GM19395 (cell line): ENCODE results near the gene CLEC9A.
A peak's percentile ranks its signal among the peaks of the same experiment; 100 is the strongest.
"Not testable (repeated sequence)": the region's sequence is repeated elsewhere in the genome, so short reads cannot be mapped to it uniquely, and the experiment has no call there.

Experiments used
- ATAC-seq: cut with Tn5 transposase; IDR thresholded peaks from one replicate; pipeline ENCODE4 v1.9.1; 2021; ENCODE audit warnings: mild to moderate bottlenecking, moderate library complexity; ENCODE audit not compliant: unreplicated experiment

The CLEC9A gene

GRCh38 chr12:10030446-10030845 is at the start of gene CLEC9A:
Gene CLEC9A, plus strand, starts transcription at chr12:10030682. Its CDS starts 22,006 bp downstream, at chr12:10052688.
- no peak for ATAC-seq

GRCh38 chr12:9991876-9992275 is 38.6 kb upstream of the CLEC9A start:
- ATAC-seq = no peak

GRCh38 chr12:9992296-9992695 is 38.2 kb upstream of the CLEC9A start:
- ATAC-seq = no peak

- no peak for ATAC-seq
These were observed 31.5 kb upstream of the CLEC9A start, which contains the start of gene CLEC1B for GRCh38 chr12:9999016-9999415. Gene CLEC1B, minus strand, starts transcription at chr12:9999121. Its CDS starts 21 bp downstream, at chr12:9999100.

DNA sequence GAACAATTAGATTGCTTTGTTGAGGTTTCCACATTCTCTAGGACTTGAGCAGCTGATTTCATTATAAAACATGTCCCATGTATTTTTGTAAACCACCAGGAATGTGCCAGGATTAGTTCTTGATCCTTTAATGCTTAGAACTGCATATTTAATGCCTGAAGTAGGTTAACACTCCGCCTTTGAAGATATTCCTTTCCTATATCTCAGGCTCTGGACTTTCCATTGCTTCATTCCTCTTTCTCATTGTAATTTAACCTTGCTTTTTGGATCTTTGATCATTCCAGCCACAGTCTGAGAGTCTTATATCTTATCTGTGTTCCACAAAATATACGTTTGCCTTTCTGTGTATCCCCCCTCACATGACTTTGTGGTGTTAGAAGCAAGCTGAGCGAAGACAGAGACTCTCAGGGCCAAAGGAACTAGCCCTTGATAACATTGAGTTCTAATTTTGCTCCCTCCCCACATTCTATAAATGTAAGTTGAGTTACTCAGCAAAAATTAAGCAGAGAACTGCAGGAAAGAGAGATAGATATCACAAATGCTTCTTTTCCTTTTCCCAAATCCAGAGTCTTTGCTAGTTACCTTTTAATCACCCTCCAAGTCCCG is 29.2 kb upstream of the CLEC9A start:
- no peak for ATAC-seq

- ATAC-seq = no peak
These were observed 17.7 kb upstream of the CLEC9A start for GRCh38 chr12:10012630-10013330.

- ATAC-seq = no peak
These were observed 15.0 kb upstream of the CLEC9A start for GRCh38 chr12:10015450-10015849.

DNA sequence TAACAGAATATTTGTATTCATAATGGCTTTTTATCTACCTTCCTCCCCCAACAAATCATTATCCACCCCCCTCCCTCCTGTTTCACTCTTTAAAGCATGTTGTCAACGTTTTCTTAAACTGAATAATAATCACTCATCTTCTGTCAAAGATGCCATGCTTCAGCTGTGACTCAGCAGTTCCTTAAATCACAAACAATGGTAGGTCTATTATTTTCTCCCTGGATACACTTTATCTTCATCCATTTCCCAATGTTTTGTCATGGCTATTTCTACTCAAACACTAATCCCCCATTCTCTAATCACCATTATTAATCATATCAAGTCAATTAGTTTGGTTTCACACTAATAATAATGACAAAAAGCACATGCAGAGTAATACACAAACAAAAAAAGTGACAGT is 13.6 kb upstream of the CLEC9A start:
- ATAC-seq = no peak

DNA sequence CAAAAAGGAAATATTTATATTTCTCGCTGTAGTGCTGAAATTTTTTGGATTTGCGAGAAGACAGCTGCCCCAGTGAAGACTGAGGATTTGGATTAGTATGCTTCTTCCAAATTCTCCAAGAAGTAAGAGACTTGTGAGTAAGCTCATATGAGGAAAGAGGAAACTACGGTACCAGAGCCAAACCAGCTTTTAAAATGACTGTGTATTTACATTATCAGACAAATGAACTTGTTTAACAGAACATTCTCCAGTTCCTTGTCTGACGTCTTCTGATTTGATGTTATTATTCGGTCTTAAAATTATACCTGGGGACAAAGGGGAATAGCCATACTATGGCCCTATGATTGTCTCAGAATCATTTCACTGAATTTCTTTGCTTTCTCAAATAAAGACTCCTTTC is 12.1 kb upstream of the CLEC9A start:
- ATAC-seq = no peak

DNA sequence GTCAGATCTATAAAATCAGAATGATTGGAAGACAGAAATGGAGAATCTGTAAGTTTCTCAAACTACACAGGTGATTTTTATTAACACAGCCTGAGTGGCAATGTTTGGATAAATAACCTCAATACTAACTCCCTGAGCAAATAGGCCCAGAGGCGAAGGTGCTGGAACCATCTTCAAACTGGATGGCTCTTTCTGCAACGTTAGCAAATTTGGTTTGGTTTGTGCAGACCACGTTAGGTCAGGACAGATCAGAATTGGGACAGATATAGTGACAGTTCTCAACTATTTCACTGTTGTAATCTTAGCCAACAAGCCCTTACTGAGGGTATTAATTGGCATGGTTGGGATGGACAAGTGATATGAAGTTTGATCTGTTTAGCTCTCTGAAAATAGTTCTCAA is 9.1 kb upstream of the CLEC9A start:
- ATAC-seq = no peak

- ATAC-seq = no peak
These were observed 5.2 kb upstream of the CLEC9A start for GRCh38 chr12:10025236-10025635.

DNA sequence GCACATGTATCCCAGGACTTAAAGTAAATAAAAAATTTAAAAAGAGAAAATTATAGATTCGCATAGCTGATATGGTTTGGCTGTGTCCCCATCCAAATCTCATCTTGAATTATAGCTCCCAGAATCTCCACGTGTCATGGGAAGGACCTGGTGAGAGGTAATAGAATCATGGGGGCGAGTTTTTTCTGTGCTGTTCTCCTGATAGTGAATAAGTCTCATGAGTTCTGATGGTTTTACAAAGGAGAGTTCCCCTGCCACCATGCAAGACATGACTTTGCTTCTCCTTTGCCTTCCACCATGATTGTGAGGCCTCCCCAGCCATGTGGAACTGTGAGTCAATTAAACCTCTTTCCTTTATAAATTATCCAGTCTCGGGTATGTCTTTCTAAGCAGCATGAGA is 3.8 kb upstream of the CLEC9A start:
- ATAC-seq = not testable (repeated sequence)

GRCh38 chr12:10027311-10027710 is 3.2 kb upstream of the CLEC9A start:
- ATAC-seq = no peak

GRCh38 chr12:10027721-10028120 is 2.8 kb upstream of the CLEC9A start:
- no peak for ATAC-seq

GRCh38 chr12:10031321-10031720 is 839 bp downstream of the CLEC9A start:
- ATAC-seq = no peak

DNA sequence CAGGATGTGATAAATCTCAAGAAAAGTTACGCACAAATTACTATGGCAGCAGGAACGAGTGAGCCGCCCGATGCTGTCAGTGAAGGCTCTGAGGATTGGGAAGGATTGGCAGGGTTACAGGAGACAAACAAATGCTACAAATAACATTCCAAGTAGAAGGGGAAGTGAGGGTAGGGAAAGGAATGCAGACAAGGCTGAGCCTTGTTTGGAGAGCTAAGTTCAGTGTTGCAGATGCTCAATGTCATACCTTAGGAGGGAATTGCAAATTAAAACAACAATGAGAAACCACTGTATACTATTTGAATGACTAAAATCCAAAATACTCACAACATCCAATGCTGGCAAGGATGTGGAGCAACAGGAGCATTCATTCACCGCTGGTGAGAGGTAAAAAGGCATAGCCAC is 1.3 kb downstream of the CLEC9A start:
- ATAC-seq = no peak

DNA sequence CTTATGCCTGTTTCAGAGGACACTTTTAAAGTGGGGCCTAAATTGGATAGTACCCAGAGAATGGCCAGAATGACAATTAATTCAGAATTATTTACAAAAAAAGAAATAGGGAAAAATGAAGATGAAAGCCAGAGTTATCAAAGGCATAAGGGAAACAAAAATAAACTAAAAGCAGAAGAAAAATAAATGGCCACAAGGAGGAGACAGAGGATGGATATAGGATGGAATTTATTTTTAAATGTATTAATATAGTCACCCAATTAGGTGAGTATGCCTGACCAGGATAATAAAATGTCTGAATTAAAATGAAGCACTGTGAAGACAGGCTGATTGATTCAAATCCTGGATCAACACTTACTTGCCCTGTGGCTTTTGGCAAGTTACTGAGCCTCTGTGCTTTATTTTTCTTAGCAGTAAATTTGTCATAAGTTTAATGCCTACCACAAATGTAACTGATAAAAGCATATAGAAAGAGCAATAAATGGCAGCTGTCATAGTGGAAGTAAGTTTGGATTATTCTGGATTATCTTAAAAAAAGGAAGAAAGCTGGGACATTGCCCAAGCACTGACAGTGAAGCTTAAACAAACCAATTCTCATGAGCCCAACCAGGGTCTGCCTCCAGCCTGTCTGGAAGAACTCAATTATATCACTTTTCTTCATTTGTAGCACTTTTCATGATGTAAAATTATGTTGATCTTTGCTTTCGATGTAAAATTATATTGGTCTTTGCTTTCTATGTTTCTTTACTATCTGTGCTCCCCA is 3.5 kb downstream of the CLEC9A start:
- no peak for ATAC-seq

GRCh38 chr12:10042167-10042566 is 11.7 kb downstream of the CLEC9A start:
- ATAC-seq = no peak

- ATAC-seq = no peak
These were observed 18.0 kb downstream of the CLEC9A start for GRCh38 chr12:10048526-10048925.

- ATAC-seq = peak; percentile 54
These were observed 21.9 kb downstream of the CLEC9A start for GRCh38 chr12:10052193-10052913.

GRCh38 chr12:10058387-10058786 is 27.9 kb downstream of the CLEC9A start:
- no peak for ATAC-seq
